Stimulated activated CD8-positive, alpha-beta memory T cell treated with anti-CD3 and anti-CD28 coated beads, Interleukin-4, amount 100 ng/mL, for 48 hours (primary cell): ENCODE measurements around the gene FUCA1.

Source experiments
- DNase-seq: peaks from one replicate; pipeline ENCODE4 v3.0.0-alpha.2; 2020

Gene FUCA1

DNA sequence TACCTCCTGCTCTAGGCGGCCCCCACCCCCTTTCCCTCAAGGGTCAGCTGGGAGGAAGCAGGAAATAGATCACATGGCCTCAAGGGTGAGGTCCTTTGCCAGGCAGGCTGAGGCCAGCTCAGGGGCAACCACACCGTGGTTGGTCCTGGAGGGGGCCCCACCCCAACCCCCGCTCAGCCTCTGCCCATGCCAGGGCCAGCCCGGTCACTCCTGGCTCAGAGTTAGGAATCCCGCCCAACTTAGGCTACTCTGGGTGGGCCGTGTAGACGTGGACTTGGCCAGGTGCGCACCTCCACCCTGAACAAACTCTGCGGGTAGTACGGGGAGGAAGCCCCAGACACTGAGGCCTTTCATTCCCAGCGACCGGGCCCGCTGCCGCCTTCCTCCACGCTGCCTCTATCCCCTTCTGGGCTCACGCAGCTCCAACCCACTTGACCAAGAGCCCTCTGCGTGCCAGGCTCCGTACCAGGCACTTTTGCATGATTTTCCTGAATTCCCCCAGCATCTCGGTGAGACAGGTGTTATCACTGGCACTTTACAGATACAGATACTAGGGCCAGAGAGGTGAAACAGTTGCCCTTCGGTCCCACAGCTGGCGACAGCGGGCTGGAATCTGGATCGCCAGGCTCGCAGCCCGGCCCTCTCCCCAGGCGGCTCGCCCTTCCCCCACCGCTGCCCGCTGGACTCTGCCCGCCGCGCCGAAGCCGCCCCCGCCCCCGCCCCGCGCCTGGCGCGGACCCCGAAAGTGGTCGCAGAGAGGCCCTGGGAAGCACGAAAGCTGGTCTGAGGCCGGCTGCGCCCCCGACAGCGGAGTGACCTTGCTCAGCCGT, 68.3 kb downstream of the FUCA1 start:
- peak; percentile 64 for DNase-seq

- DNase-seq, result no peak
These were observed 68.9 kb downstream of the FUCA1 start for GRCh38 chr1:23799255-23799569.

GRCh38 chr1:23798662-23799142, 69.4 kb downstream of the FUCA1 start:
- no peak for DNase-seq

DNA sequence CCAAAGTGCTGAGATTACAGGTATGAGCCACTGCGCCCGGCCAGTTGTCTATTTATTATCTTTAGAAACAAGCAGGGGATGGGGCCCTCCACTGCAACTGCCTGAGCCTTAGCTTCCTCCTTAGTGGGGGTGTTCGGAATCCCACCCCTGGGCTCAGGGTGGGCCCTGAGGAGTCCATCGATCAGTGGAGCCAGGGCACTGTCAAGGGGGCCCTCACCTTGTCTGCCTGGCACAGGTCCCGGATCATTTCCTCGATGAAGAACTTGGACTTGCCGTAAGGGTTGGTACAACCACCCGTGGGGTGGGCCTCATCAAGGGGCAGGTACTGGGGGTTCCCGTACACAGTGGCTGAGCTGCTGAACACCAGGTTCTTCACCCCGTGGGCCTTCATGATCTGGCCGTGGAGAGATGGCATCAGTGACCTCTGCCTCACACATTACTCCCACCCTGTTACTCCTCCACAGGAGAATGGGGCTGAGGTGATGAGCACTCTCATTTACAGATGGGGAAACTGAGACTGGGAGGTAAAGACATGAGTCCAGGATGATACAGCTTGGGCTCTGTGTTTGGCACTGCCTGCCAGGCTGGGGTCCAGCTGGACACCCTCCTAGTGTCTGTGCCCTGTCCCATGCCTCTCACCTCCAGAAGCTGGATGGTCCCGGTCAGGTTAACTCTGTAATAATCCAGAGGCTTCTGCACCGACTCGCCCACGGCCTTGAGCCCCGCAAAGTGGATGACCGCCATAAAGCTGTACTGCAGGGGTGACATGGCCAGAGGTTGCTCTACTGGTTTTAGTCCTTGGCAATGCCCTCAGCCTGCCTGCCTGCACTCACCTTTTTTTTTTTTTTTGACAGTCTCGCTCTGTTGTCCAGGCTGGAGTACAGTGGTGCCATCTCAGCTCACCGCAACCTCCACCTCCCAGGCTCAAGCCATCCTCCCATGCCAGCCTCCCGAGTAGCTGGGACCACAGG, 70.3 kb downstream of the FUCA1 start:
- DNase-seq, result no peak

- DNase-seq, result no peak
These were observed 71.4 kb downstream of the FUCA1 start for GRCh38 chr1:23796466-23797271.

- DNase-seq, result no peak
These were observed 72.2 kb downstream of the FUCA1 start for GRCh38 chr1:23795676-23796465.
